SIG-M5 treated with dmso at 0.1 percent for 504 hours (cell line): ENCODE data around the gene PHF14.

Experiments
- DNase-seq: peaks from one replicate; lab custom pipeline; 2025; ENCODE audit not compliant: unreplicated experiment; lab: John Stamatoyannopoulos, UW

Gene PHF14

GRCh38 chr7:11104578-11104977, 130.9 kb downstream of the PHF14 start:
- no peak for DNase-seq

DNA sequence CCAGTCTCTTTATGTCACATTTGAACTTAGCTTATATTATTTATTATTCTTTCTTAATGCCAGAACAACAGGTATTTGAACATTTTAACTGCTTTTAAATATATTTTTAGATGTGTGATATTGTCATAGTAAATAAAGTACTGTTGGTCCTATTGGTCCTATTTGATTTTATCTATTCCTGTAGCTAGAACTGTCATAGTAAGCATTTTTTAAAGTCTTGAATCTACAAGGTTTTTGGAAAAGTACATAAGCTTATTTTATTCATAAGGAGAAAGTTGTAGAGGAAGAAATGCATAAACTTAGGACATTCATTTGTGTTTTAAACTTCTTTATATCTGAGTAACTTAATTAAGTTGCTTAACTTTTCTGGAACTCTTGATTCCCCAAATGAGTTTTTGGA, 136.0 kb downstream of the PHF14 start:
- DNase-seq, result no peak

- no peak for DNase-seq
These were observed 146.5 kb downstream of the PHF14 start for GRCh38 chr7:11120068-11120664.

DNA sequence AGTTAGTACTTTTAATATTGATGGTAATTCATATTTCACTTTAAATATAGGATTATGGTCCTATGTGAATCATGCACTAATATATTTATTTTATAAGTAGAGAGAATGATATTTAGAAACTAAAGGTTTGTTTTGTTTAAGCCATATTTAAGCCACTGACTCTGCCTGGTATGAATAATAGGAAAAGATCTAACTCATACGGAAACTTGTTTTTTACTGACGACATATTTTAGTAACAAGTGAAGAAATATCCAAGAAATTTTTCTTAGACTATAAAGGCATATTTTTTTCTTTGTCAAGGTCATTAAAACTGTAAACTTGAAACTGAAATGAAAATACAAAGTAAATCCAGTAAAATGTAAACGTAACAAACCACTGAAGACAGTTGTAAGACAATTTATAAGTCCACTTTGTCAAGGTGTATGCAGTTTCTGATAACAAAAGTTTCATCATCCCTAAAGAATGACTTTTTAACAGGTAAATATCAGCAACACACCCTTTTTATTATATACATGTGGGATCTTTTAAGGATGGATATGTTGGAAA, 147.1 kb downstream of the PHF14 start:
- no peak for DNase-seq

DNA sequence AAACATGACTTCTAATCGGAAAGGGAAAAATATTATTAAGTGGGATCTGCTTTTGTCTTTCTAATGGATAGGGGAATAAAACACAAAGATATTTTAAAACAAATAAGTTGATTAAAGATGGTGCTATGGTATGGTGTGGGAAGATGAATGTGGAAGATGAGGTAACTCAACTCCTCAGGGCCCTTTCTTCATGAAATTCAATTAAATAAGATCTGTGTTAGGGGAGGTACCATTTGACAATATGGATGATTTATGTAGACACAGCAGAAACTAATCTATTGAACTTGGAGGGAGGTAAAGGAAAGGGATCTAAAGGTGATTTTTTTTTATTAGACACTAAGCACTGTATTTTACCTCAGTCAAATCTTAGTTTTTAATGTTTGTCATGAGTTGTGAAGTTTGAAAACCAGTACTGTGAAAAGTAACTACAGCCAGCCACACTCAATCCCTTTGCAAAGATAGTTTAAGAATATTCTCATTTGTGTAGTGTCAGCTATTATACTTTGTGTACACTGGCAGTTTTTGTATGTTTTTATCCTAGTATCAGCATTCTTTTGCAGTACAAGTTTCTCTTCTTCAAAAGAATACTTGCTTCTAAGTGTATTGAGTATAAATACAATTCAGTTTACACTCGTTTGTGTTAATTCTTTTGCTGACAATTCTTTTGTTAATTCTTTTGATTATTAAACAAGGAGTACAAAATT, 151.3 kb downstream of the PHF14 start:
- DNase-seq, result no peak

DNA sequence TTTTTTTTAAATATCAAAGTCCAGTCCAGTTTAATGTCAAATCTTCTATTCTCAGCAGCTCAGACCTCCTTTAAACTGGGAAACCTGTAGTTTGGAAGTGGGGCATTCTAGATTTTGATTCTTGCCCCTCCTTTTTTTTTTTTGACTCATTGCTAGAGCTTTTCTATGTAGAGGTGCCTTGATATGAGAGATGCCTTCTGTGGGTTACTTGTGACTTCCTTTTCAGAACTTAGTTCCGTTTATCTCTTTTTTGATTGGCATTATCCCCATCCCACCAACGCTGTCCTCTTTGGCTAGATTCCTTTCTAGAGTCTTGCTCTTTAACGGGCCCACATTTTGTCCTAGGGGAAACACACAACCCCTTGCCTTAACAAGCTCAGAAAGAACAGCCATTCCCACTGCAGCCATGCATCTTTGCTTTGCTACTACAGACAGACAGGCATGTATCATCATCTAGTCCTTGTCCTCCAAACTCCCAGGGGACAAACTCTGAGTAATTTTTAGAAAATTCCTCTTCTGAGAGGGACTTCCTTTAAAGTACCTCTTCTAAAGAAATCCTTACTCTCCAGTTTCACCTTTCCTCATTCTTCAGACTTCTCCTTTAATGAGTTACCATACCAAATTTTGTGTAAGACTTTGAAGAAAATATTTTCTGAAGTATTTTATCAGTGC, 153.6 kb downstream of the PHF14 start:
- DNase-seq, result no peak

DNA sequence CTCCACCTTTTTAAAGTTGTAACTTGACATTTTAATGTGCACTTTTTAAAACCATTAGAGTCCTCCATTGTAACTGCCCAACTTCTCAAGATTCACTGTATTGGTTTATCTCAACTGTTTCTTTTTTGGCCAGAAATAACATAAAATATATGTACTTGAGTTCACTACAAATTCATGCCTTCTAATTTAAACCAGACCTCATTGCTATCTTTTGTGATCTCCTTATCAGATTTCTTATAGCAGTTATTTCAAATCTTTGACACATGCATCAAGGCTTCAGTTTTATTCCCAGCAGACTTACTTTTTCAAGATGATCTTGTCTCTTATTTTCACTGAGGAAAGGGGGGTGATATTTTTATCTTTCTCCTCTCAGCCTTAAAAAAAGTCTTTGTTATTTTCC, 154.3 kb downstream of the PHF14 start:
- no peak for DNase-seq

- no peak for DNase-seq
These were observed 154.8 kb downstream of the PHF14 start for GRCh38 chr7:11128498-11128897.

DNA sequence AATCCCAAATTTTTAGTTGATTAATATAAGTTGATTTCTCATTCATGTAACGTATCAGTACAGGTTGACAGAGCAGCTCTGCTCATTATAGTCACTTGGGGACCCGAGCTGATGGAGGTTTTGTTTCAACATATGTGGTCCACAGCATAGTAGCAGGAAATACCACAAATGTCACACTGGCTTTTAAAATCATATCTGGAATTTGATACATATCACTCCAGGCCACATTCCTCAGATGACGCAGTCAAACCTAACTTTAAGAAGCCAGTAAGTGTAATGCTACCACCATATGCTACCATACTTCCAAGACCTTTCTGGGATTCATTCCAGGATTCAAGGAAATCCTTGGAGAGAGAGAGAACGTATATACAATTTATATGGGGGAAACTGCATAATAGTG, 156.3 kb downstream of the PHF14 start:
- DNase-seq, result no peak

DNA sequence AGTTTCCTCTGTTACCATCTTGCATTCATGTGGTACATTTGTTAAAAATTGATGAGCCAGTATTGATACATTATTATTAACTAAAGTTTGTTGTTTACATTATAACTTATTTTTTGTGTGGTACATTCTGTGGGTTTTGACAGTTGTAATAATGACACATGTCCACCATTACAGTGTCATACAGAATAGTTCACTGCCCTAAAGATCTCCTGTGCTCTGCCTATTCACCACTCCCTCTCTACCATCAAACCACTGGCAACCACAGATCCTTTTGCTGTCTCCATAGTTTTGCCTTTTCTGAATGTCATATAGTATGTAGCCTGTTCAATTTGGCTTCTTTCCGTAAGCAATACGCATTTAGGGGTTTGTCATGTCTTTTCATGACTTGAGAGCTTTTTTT, 156.9 kb downstream of the PHF14 start:
- no peak for DNase-seq

DNA sequence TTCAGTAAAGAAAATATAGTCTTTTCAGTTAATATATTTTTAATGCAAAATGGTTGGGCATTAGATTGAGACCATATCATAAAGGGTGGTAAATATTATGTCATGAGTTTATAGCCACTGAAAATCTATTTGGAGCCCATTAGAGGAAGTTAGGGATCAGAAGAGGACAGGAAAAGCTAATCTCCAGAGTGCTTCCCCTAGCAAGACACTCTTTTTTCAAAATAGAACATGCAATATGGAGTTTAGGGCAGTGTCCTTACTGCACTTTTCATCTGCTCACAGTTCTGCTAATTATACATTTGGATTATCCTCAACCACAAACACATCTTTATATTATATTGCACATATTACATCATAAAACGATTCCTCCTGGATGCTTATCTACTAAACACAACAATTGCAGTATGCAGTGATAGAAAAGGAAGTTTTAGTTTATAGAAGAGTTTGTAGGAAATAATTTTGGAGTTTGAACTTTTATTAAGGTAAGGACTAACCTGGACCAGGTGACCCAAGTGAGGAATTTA, 159.8 kb downstream of the PHF14 start:
- DNase-seq, result no peak

GRCh38 chr7:11135573-11135972, 161.9 kb downstream of the PHF14 start:
- DNase-seq, result no peak

DNA sequence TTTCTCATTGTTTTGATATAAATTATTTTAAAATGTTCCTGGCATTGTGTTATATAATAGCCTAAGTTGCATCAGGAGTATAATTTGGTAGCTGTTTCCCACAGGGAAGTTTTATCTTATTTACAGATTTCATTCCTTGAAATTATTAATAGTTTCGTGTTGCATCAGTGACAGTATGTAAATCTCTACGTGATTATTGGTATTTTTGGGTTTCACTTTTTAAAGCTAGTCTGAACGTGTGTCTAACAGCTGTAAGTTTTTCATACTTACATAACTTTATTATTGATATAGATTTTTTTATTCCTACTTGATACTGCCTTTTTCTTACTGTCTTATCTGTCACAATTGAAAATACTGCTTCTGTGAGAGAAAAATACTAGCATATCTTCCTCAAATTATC, 167.9 kb downstream of the PHF14 start:
- no peak for DNase-seq

GRCh38 chr7:11153694-11154093, 180.0 kb downstream of the PHF14 start:
- DNase-seq, result no peak

GRCh38 chr7:11155883-11156282, 182.2 kb downstream of the PHF14 start:
- DNase-seq, result no peak

- DNase-seq, result no peak
These were observed 187.8 kb downstream of the PHF14 start for GRCh38 chr7:11161499-11161898.

GRCh38 chr7:11163220-11163619, 189.5 kb downstream of the PHF14 start:
- DNase-seq, result no peak

DNA sequence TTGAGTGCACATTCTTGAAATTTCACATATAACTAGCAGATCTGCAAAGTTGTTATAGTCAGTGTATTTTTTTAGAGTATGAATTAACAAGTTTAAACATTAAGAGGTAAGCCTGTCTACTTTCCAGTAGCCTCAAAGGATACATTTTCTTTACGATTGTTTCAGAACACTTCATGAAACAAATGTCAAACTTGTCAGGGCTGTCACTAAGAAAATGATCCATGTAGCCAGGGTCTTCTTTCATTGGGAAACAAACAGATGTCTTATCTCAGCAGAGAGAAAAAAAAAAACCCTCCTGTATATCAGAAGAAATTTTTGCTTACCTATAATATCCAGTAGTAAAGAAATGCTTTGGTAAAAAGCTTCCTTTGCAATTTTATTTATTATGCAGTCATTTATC, 192.4 kb downstream of the PHF14 start:
- no peak for DNase-seq

- DNase-seq, result no peak
These were observed 195.0 kb downstream of the PHF14 start for GRCh38 chr7:11168650-11169170.

DNA sequence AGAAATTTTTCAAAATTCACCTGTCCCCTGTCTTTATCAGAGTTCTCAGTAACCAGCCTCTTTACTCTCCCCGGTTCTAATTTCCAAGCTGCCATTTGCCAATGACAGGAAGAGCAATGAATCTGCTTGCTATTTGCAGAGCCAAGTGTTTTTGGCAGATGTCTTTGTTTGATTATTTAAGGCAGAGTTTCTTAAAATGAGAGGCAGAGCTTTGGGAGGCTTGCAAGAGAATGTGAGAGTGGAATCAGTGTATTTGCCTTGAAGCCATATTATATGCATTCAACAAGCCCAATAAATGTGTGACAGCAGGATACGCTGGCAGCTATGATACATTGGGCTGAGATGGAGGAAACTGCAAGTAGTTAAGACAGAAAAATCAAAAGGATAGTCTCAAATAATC, 196.5 kb downstream of the PHF14 start:
- no peak for DNase-seq

- DNase-seq, result no peak
These were observed 197.3 kb downstream of the PHF14 start for GRCh38 chr7:11170863-11171568.
